GM18951 (cell line): ENCODE data around the gene P4HA2.

Experiments used
- POLR2A ChIP-seq: IDR thresholded peaks from 4 replicates; pipeline ENCODE4 v1.6.1; 2011; ENCODE audit warnings: mild to moderate bottlenecking; ENCODE audit not compliant: insufficient read length, insufficient read depth; ENCODE audit errors: extremely low read depth
- in situ Hi-C: fragments of 300-500 bp; cut with MboI; formaldehyde crosslinking; loops from one replicate; pipeline ENCODE4 v1.12.0; 2022; ENCODE audit warnings: low sequenced_read_pairs, mixed read lengths, inconsistent platforms; ENCODE audit not compliant: unreplicated experiment

P4HA2 gene

GRCh38 chr5:132227485-132228240, at the start of gene P4HA2:
TSS of gene P4HA2 (minus strand) at chr5:132227853. CDS start at chr5:132218626, 9,227 bp downstream.
- in situ Hi-C loops: loop anchor here (25.0 kb wide), 1 partner anchor 285 kb away; no protein-coding TSS in a partner anchor
- no peak for TF ChIP-seq POLR2A

DNA sequence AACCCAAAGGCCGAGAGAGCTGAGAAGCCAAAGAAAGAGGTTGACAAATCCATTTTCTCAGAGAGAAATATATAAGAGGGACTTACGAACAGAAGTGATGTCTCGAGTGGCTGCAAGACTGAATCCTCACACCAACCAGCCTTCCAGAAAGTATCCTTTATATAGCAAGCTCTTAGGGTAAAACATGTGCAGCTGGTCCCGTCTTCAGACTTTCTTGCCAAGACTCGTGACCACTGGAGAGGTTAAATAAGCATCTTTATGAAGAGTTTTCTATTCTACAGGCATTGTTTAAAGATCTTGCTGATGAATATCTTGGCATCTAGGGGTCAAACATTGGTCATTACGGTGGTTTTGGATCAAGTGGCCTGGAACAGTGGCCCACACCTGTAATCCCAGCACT, 49.6 kb upstream of the P4HA2 start:
- TF ChIP-seq POLR2A: no peak
- in situ Hi-C loops: no loop called here

GRCh38 chr5:132275367-132276220, 47.9 kb upstream of the P4HA2 start:
- TF ChIP-seq POLR2A: no peak
- in situ Hi-C loops: no loop called here

GRCh38 chr5:132274050-132274792, 46.6 kb upstream of the P4HA2 start:
- TF ChIP-seq POLR2A: no peak
- in situ Hi-C loops: no loop called here

DNA sequence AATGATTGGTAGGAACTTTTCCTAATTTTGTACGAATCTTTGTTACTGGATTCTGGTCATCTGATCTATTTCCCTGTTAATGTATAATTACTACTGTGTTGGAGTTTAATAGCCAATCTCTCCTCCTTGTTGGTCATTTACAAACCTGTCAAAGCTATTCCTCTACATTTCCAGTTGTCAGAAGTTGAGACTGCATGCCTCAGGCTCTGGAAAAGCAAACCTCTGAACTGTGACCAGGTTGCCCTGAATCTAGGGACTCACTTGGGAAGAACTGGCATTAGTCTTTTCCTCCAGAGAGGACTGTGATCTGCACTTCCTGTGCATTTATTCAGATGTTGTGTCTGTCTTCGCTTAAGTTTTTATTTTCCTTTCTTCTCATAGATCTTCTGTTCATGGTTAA, 46.0 kb upstream of the P4HA2 start:
- in situ Hi-C loops: no loop called here
- TF ChIP-seq POLR2A: no peak

- in situ Hi-C loops: no loop called here
- TF ChIP-seq POLR2A: no peak
Measured at GRCh38 chr5:132272311-132273210, 44.9 kb upstream of the P4HA2 start.

GRCh38 chr5:132271251-132272246, 43.9 kb upstream of the P4HA2 start:
- TF ChIP-seq POLR2A: no peak
- in situ Hi-C loops: no loop called here

DNA sequence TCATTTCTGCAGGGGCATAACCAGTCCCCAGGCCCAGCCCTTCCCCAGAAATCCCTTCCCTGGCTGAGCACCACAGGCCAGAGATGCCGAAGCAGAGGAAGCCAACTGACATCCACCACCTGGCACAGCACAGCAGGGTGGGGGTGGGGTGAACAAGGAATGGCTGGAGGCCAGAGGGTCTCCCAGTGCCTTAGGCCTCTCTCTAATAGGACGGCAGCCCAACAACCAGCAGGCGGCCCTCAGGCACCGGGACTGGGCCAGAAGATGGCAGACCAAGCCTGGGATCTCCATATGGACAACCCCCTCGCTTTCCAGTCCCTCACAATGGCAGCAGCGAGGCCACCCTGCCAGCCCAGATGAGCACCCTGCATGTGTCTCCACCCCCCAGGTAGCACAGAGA, 43.1 kb upstream of the P4HA2 start:
- no peak for TF ChIP-seq POLR2A
- in situ Hi-C loops: no loop called here

- in situ Hi-C loops: no loop called here
- TF ChIP-seq POLR2A: no peak
Measured at GRCh38 chr5:132270335-132270665, 42.6 kb upstream of the P4HA2 start.

DNA sequence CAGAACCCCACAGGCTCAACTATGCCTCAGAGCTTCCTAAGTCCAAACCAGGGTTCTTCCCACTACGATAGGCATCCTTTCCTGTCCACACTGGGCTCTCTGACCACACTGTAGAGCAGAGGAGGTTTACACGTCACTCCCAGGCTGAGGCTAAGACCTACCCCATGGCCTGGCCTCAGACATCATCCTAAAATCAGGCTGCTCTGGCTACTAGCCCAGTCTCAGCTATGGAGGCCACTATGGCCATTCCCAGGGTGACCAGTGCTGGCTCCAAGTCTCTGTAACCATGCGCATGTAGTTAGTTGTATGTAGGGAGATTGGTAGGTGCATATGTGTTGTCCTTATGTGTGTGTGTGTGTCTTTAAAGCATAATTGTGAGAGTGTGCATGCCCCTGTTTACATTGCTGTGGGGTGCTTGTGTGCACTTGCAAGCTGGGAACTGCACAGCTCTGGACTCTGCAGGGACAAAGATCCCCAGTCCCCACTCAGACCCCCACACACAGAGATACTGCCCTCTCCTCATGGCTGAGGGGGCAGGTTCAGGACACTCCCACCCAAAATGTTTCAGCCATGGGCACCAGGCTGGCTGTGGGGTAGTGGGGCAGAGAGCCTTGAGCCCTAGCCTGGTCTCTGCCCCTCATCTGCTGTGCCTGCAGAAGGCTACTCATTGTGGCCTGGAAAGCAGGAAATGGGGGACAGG, 42.1 kb upstream of the P4HA2 start:
- in situ Hi-C loops: no loop called here
- TF ChIP-seq POLR2A: no peak
